ENCODE measurements around the gene CCM2.

DNA sequence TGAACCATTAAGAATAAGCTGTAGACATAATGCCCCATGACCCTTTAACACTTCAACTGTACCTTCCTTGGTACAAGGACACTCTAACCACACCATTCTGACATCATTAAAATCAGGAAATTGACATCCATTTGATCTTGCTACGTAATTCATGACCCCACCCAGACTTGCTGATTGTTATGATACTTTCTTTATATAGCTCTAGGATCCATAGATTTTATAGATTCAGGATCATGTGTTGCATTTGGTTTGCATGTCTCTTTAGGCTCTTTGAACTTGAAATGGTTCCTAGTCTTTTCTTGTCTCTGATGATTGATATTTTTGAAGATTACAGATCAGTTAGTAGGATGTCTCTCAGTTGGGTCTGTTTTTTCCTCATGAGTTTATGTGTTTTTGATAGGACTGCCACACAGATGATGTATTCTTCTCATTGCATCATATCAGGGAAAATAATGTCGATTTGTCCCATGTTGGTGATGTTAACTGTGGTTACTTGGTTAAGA lies 13.5 kb downstream of the CCM2 start:
- TF ChIP-seq POLR2AphosphoS5 (IDR thresholded peaks at IDR 0.05; ENCODE audit: low read depth, low read length) (no peak), SIN3A (IDR thresholded peaks at IDR 0.05; ENCODE audit: borderline replicate concordance, insufficient read depth, low read length) (no peak), TAF1 (IDR thresholded peaks at IDR 0.05; ENCODE audit: borderline replicate concordance, insufficient read depth, low read length) (no peak), FOXP2 (optimal IDR thresholded peaks at IDR 0.05; ENCODE audit: borderline replicate concordance, extremely low read depth, extremely low read length, insufficient read depth) (no peak)
- TF ChIP-seq, protein P1, sequence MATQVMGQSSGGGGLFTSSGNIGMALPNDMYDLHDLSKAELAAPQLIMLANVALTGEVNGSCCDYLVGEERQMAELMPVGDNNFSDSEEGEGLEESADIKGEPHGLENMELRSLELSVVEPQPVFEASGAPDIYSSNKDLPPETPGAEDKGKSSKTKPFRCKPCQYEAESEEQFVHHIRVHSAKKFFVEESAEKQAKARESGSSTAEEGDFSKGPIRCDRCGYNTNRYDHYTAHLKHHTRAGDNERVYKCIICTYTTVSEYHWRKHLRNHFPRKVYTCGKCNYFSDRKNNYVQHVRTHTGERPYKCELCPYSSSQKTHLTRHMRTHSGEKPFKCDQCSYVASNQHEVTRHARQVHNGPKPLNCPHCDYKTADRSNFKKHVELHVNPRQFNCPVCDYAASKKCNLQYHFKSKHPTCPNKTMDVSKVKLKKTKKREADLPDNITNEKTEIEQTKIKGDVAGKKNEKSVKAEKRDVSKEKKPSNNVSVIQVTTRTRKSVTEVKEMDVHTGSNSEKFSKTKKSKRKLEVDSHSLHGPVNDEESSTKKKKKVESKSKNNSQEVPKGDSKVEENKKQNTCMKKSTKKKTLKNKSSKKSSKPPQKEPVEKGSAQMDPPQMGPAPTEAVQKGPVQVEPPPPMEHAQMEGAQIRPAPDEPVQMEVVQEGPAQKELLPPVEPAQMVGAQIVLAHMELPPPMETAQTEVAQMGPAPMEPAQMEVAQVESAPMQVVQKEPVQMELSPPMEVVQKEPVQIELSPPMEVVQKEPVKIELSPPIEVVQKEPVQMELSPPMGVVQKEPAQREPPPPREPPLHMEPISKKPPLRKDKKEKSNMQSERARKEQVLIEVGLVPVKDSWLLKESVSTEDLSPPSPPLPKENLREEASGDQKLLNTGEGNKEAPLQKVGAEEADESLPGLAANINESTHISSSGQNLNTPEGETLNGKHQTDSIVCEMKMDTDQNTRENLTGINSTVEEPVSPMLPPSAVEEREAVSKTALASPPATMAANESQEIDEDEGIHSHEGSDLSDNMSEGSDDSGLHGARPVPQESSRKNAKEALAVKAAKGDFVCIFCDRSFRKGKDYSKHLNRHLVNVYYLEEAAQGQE (IDR thresholded peaks at IDR 0.05; ENCODE audit: insufficient read depth in 1 of 2, low read depth in 2 of 2, low read length in 2 of 2), result no peak

All from PFSK-1 (cell line).